ENCODE data around the gene DUOX1. TPM values are rescaled to one million over a fixed set of nuclear protein-coding genes. Genes with fewer than 3 reads are reported as not detected.

DUOX1 gene
- total and polyA plus RNA-seq, 2 donors (not counting 1 experiment from before 2014, with no cell fraction given), result 0.27 TPM; not detected in 1

DNA sequence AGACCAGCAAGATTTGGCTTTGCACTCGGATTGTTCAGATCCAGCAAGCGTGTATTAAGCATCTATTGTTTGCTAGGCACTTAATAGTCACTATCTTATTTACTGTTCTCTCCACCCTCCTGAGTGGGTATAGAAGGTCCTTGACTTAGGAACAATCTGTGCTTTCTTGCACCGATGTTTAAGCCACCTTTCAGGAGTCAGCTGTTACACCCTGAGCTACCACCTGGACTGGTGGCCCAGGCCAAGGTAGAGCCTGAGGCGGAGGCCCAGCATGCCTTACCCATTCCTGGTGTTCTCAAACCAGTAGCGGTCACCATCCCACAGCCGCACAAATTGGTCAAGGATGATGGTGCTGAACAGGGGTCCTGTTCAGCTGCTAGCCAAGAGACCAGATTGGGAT lies 10.0 kb downstream of the DUOX1 start:
- Histone ChIP-seq H3K4me3 (ENCODE audit: control extremely low read depth in 1 of 5, extremely low read depth in 1 of 5, insufficient read depth in 1 of 5, low read depth in 2 of 5, low read length in 4 of 5) (no peak overlapping the region), H4K20me1 (ENCODE audit: control insufficient read depth, insufficient read depth, low read length, poor library complexity, severe bottlenecking) (no peaks in the 10 kb centered on the region), H3K79me2 (ENCODE audit: control insufficient read depth, insufficient read depth, low read length) (no peaks in the 10 kb centered on the region), H2AFZ (ENCODE audit: insufficient read depth, low read depth, low read length, poor library complexity, severe bottlenecking) (no peak overlapping the region), H3K9ac (ENCODE audit: low read length) (no peak overlapping the region), H3K9me3 (ENCODE audit: control extremely low read depth in 1 of 3, control insufficient read depth in 2 of 3, insufficient read depth in 1 of 3, low read length in 2 of 3) (peaks cover 0 to 2% (median 0%) of the 10 kb centered on the region in 3 donors), H3K36me3 (replicated peaks in 1 of 2; ENCODE audit: control extremely low read depth in 1 of 2, control insufficient read depth in 1 of 2, extremely low read depth in 1 of 2, insufficient read depth in 2 of 2, low read length in 1 of 2) (no peaks in the 10 kb centered on the region), H3K4me2 (replicated peaks; ENCODE audit: low read depth, low read length, poor library complexity, severe bottlenecking) (no peak overlapping the region), H3K4me1 (ENCODE audit: control insufficient read depth in 2 of 2, insufficient read depth in 2 of 2, low read length in 2 of 2) (peaks cover 11 to 13% of the 10 kb centered on the region in 2 donors), H3K27me3 (replicated peaks in 1 of 4; ENCODE audit: control extremely low read depth in 1 of 4, control insufficient read depth in 3 of 4, insufficient read depth in 4 of 4, low read length in 3 of 4) (peaks cover 0 to 24% (median 10%) of the 10 kb centered on the region in 4 experiments), H3K27ac (ENCODE audit: low read length in 2 of 2) (no peak overlapping the region)
- intact Hi-C loops (cut with micrococcal nuclease), result no loop called here
- POLR2A ChIA-PET, result no interaction called here
- WGBS (ENCODE audit: insufficient coverage), result 94% methylated on average over 5 of the region's 6 CpGs
- ATAC-seq (ENCODE audit: low read depth) (no peak), DNase-seq (no peak)
- Mint-ChIP-seq H3K4me3 (no peak overlapping the region), H3K9me3 (ENCODE audit: insufficient read depth) (no peaks in the 10 kb centered on the region), H3K4me1 (peaks cover 8% of the 10 kb centered on the region), H3K27ac (no peak overlapping the region), H3K27me3 (peaks cover 19% of the 10 kb centered on the region)
- CTCF ChIA-PET, result interaction anchor here (0.5 kb wide), 1 partner anchor 302 kb away, joined by 3 read pairs; no protein-coding TSS in a partner anchor
- TF ChIP-seq EZH2 (IDR thresholded peaks at IDR 0.05; ENCODE audit: borderline replicate concordance, insufficient read depth, low read depth, low read length, poor library complexity, severe bottlenecking), result no peak
- TF ChIP-seq, protein P1, sequence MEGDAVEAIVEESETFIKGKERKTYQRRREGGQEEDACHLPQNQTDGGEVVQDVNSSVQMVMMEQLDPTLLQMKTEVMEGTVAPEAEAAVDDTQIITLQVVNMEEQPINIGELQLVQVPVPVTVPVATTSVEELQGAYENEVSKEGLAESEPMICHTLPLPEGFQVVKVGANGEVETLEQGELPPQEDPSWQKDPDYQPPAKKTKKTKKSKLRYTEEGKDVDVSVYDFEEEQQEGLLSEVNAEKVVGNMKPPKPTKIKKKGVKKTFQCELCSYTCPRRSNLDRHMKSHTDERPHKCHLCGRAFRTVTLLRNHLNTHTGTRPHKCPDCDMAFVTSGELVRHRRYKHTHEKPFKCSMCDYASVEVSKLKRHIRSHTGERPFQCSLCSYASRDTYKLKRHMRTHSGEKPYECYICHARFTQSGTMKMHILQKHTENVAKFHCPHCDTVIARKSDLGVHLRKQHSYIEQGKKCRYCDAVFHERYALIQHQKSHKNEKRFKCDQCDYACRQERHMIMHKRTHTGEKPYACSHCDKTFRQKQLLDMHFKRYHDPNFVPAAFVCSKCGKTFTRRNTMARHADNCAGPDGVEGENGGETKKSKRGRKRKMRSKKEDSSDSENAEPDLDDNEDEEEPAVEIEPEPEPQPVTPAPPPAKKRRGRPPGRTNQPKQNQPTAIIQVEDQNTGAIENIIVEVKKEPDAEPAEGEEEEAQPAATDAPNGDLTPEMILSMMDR (IDR thresholded peaks at IDR 0.05), result no peak

DNA sequence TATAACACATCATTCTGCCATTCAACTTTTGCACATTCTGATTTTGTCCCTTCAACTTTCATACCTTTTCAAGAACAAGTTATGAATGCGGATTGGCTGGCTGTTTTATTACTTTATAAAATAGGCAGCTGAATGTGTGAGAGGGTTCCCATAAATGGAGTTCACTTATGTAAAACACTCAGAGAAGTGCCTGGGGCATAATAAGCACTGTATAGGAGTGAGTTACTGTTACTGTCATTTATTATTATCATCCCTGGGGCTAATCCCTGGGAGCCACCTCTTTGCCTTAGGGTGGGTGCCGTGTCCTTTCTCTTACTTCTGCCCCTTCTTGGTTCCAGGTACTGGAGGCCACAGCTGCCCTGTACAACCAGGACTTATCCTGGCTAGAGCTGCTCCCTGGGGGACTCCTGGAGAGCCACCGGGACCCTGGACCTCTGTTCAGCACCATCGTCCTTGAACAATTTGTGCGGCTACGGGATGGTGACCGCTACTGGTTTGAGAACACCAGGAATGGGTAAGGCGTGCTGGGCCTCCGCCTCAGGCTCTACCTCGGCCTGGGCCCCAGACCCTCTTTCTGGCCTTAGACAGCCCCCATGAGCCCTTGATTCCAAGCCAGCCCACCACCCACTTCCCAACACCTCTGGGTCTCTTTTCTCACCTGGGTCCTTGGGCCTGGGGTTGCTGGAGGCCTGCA lies 10.9 kb downstream of the DUOX1 start:
- Histone ChIP-seq H3K36me3 (replicated peaks in 1 of 2; ENCODE audit: control extremely low read depth in 1 of 2, control insufficient read depth in 1 of 2, extremely low read depth in 1 of 2, insufficient read depth in 2 of 2, low read length in 1 of 2) (no peaks in the 10 kb centered on the region), H3K4me3 (ENCODE audit: control extremely low read depth in 1 of 5, extremely low read depth in 1 of 5, insufficient read depth in 1 of 5, low read depth in 2 of 5, low read length in 4 of 5) (no peak overlapping the region), H3K4me2 (replicated peaks; ENCODE audit: low read depth, low read length, poor library complexity, severe bottlenecking) (no peak overlapping the region), H2AFZ (ENCODE audit: insufficient read depth, low read depth, low read length, poor library complexity, severe bottlenecking) (no peak overlapping the region), H4K20me1 (ENCODE audit: control insufficient read depth, insufficient read depth, low read length, poor library complexity, severe bottlenecking) (no peaks in the 10 kb centered on the region), H3K79me2 (ENCODE audit: control insufficient read depth, insufficient read depth, low read length) (no peaks in the 10 kb centered on the region), H3K4me1 (ENCODE audit: control insufficient read depth in 2 of 2, insufficient read depth in 2 of 2, low read length in 2 of 2) (peaks cover 6 to 7% of the 10 kb centered on the region in 2 donors), H3K9ac (ENCODE audit: low read length) (no peak overlapping the region), H3K27me3 (replicated peaks in 1 of 4; ENCODE audit: control extremely low read depth in 1 of 4, control insufficient read depth in 3 of 4, insufficient read depth in 4 of 4, low read length in 3 of 4) (peaks cover 0 to 19% (median 9%) of the 10 kb centered on the region in 4 experiments), H3K9me3 (ENCODE audit: control extremely low read depth in 1 of 3, control insufficient read depth in 2 of 3, insufficient read depth in 1 of 3, low read length in 2 of 3) (no peaks in the 10 kb centered on the region), H3K27ac (ENCODE audit: low read length in 2 of 2) (no peak overlapping the region)
- DNase-seq (no peak), ATAC-seq (ENCODE audit: low read depth) (no peak)
- no peaks in the 10 kb centered on the region for H3K9me3 Mint-ChIP-seq (ENCODE audit: insufficient read depth)
- intact Hi-C loops (cut with micrococcal nuclease), result no loop called here
- H3K4me3 Mint-ChIP-seq, result no peak overlapping the region
- H3K4me1 Mint-ChIP-seq, result peaks cover 5% of the 10 kb centered on the region
- POLR2A ChIA-PET, result no interaction called here
- no peak for TF ChIP-seq EZH2 (IDR thresholded peaks at IDR 0.05; ENCODE audit: borderline replicate concordance, insufficient read depth, low read depth, low read length, poor library complexity, severe bottlenecking)
- TF ChIP-seq, protein P1 (IDR thresholded peaks at IDR 0.05), result no peak
- H3K27me3 Mint-ChIP-seq, result peaks cover 16% of the 10 kb centered on the region
- WGBS (ENCODE audit: insufficient coverage), result 95% methylated on average over 9 of the region's 10 CpGs
- H3K27ac Mint-ChIP-seq, result no peak overlapping the region
- CTCF ChIA-PET, result interaction anchor here (1.4 to 2.6 kb wide), 2 partner anchors 14 to 172 kb away, joined by 3 to 9 read pairs; no protein-coding TSS in a partner anchor
